ENCODE measurements around the gene TRAF4. TPM values are rescaled to one million over a fixed set of nuclear protein-coding genes. Genes with fewer than 3 reads are reported as not detected.
"Not testable (repeated sequence)": the region's sequence is repeated elsewhere in the genome, so short reads cannot be mapped to it uniquely, and the experiment has no call there.

Gene TRAF4
- total RNA-seq, 1 donor from 2014 or later = 173 TPM

- peak; percentile 94 for DNase-seq (ENCODE audit: low read depth)
Observed at GRCh38 chr17:28728364-28729200, 15.2 kb upstream of the TRAF4 start, which contains the start of gene NEK8. Gene NEK8, plus strand, starts transcription at chr17:28728788. Its CDS starts 26 bp downstream, at chr17:28728814.

- DNase-seq (ENCODE audit: low read depth) = no peak
Observed at GRCh38 chr17:28729950-28730330, 13.9 kb upstream of the TRAF4 start.

GRCh38 chr17:28733346-28733745, 10.5 kb upstream of the TRAF4 start:
- DNase-seq (ENCODE audit: low read depth) = no peak

GRCh38 chr17:28734712-28735241, 9.0 kb upstream of the TRAF4 start:
- DNase-seq (ENCODE audit: low read depth) = no peak

GRCh38 chr17:28735242-28735722, 8.5 kb upstream of the TRAF4 start:
- DNase-seq (ENCODE audit: low read depth) = peak; percentile 83

GRCh38 chr17:28735913-28736769, 7.7 kb upstream of the TRAF4 start:
- not testable (repeated sequence) for DNase-seq (ENCODE audit: low read depth)

- no peak for DNase-seq (ENCODE audit: low read depth)
Observed at GRCh38 chr17:28737316-28737715, 6.5 kb upstream of the TRAF4 start.

- DNase-seq (ENCODE audit: low read depth) = no peak
Observed at GRCh38 chr17:28737770-28738679, 5.8 kb upstream of the TRAF4 start.

GRCh38 chr17:28738680-28739384, 5.0 kb upstream of the TRAF4 start:
- no peak for DNase-seq (ENCODE audit: low read depth)

GRCh38 chr17:28740406-28741357, 3.1 kb upstream of the TRAF4 start:
- DNase-seq (ENCODE audit: low read depth) = no peak

- peak; percentile 55 for DNase-seq (ENCODE audit: low read depth)
Observed at GRCh38 chr17:28741358-28742349, 2.2 kb upstream of the TRAF4 start.

GRCh38 chr17:28744104-28744971, 527 bp downstream of the TRAF4 start:
- DNase-seq (ENCODE audit: low read depth) = peak; percentile 81

GRCh38 chr17:28744972-28745785, 1.4 kb downstream of the TRAF4 start:
- DNase-seq (ENCODE audit: low read depth) = no peak

GRCh38 chr17:28745786-28746411, 2.1 kb downstream of the TRAF4 start:
- peak; percentile 91 for DNase-seq (ENCODE audit: low read depth)

- DNase-seq (ENCODE audit: low read depth) = peak; percentile 99
Observed at GRCh38 chr17:28746611-28747050, 2.8 kb downstream of the TRAF4 start.
